ENCODE data around the gene RASA3.

The RASA3 gene

GRCh38 chr13:114000151-114001040, 132.0 kb downstream of the RASA3 start:
- no peak overlapping the region for H3K9ac ChIP-seq (ENCODE audit: low read depth, low read length)
- no peak for TF ChIP-seq EZH2 (IDR thresholded peaks at IDR 0.05; ENCODE audit: borderline replicate concordance, low read depth, low read length, severe bottlenecking)
- no peak for TF ChIP-seq CTCF (IDR thresholded peaks at IDR 0.05; ENCODE audit: borderline replicate concordance, extremely low read depth, low read length, poor library complexity, severe bottlenecking)
- no peak for ATAC-seq (ENCODE audit: insufficient read depth, low read depth)
- no peaks in the 10 kb centered on the region for H3K9me3 ChIP-seq (ENCODE audit: insufficient read depth, low read length, severe bottlenecking)
- no peak overlapping the region for H3K4me3 ChIP-seq (ENCODE audit: low read depth in 1 of 2, low read length in 2 of 2)
- H3K4me2 ChIP-seq (ENCODE audit: insufficient read depth, low read length): no peak overlapping the region
- H3K27ac ChIP-seq (ENCODE audit: low read length): no peak overlapping the region
- peaks cover 52% of the 10 kb centered on the region for H3K36me3 ChIP-seq (ENCODE audit: insufficient read depth, low read length)
- no peaks in the 10 kb centered on the region for H3K27me3 ChIP-seq (ENCODE audit: insufficient read depth, low read length, poor library complexity)
- H4K20me1 ChIP-seq (ENCODE audit: insufficient read depth, low read length): peaks cover 4% of the 10 kb centered on the region
- H2AFZ ChIP-seq (ENCODE audit: low read depth, low read length): no peak overlapping the region
- H3K4me1 ChIP-seq (ENCODE audit: insufficient read depth, low read length): no peaks in the 10 kb centered on the region
- no peaks in the 10 kb centered on the region for H3K79me2 ChIP-seq (ENCODE audit: insufficient read depth, low read length)
- DNase-seq: no peak

GRCh38 chr13:113999618-113999910, 132.9 kb downstream of the RASA3 start:
- Histone ChIP-seq H2AFZ (ENCODE audit: low read depth, low read length) (no peak overlapping the region), H3K9me3 (ENCODE audit: insufficient read depth, low read length, severe bottlenecking) (no peaks in the 10 kb centered on the region), H3K79me2 (ENCODE audit: insufficient read depth, low read length) (no peaks in the 10 kb centered on the region), H3K4me2 (ENCODE audit: insufficient read depth, low read length) (no peak overlapping the region), H3K9ac (ENCODE audit: low read depth, low read length) (no peak overlapping the region), H4K20me1 (ENCODE audit: insufficient read depth, low read length) (peaks cover 4% of the 10 kb centered on the region), H3K36me3 (ENCODE audit: insufficient read depth, low read length) (peaks cover 57% of the 10 kb centered on the region), H3K4me1 (ENCODE audit: insufficient read depth, low read length) (no peaks in the 10 kb centered on the region), H3K4me3 (ENCODE audit: low read depth in 1 of 2, low read length in 2 of 2) (no peak overlapping the region), H3K27me3 (ENCODE audit: insufficient read depth, low read length, poor library complexity) (no peaks in the 10 kb centered on the region), H3K27ac (ENCODE audit: low read length) (no peak overlapping the region)
- TF ChIP-seq EZH2 (IDR thresholded peaks at IDR 0.05; ENCODE audit: borderline replicate concordance, low read depth, low read length, severe bottlenecking) (no peak), CTCF (IDR thresholded peaks at IDR 0.05; ENCODE audit: borderline replicate concordance, extremely low read depth, low read length, poor library complexity, severe bottlenecking) (no peak)
- DNase-seq (no peak), ATAC-seq (ENCODE audit: insufficient read depth, low read depth) (no peak)

- Histone ChIP-seq H3K9me3 (ENCODE audit: insufficient read depth, low read length, severe bottlenecking) (no peaks in the 10 kb centered on the region), H3K36me3 (ENCODE audit: insufficient read depth, low read length) (peaks cover 57% of the 10 kb centered on the region), H2AFZ (ENCODE audit: low read depth, low read length) (no peak overlapping the region), H3K79me2 (ENCODE audit: insufficient read depth, low read length) (no peaks in the 10 kb centered on the region), H3K4me1 (ENCODE audit: insufficient read depth, low read length) (no peaks in the 10 kb centered on the region), H4K20me1 (ENCODE audit: insufficient read depth, low read length) (peaks cover 4% of the 10 kb centered on the region), H3K4me2 (ENCODE audit: insufficient read depth, low read length) (no peak overlapping the region), H3K27me3 (ENCODE audit: insufficient read depth, low read length, poor library complexity) (no peaks in the 10 kb centered on the region), H3K9ac (ENCODE audit: low read depth, low read length) (no peak overlapping the region), H3K27ac (ENCODE audit: low read length) (no peak overlapping the region), H3K4me3 (ENCODE audit: low read depth in 1 of 2, low read length in 2 of 2) (no peak overlapping the region)
- DNase-seq (no peak), ATAC-seq (ENCODE audit: insufficient read depth, low read depth) (no peak)
- TF ChIP-seq CTCF (IDR thresholded peaks at IDR 0.05; ENCODE audit: borderline replicate concordance, extremely low read depth, low read length, poor library complexity, severe bottlenecking) (no peak), EZH2 (IDR thresholded peaks at IDR 0.05; ENCODE audit: borderline replicate concordance, low read depth, low read length, severe bottlenecking) (no peak)
These were observed 133.4 kb downstream of the RASA3 start for GRCh38 chr13:113998781-113999617.

Data from DND-41 (cell line).